ENCODE data around the gene EGFL6.
"Not testable (repeated sequence)": the region's sequence is repeated elsewhere in the genome, so short reads cannot be mapped to it uniquely, and the experiment has no call there.

The EGFL6 gene

GRCh38 chrX:13607331-13607995, 38.1 kb downstream of the EGFL6 start:
- Histone ChIP-seq H3K4me3 (no peak overlapping the region), H3K27ac (no peak overlapping the region)
- no peak for DNase-seq (ENCODE audit: low spot score)
- TF ChIP-seq CTCF (IDR thresholded peaks at IDR 0.05), result no peak

- H3K27ac ChIP-seq, result no peak overlapping the region
Observed at GRCh38 chrX:13607996-13608365, 38.6 kb downstream of the EGFL6 start.

GRCh38 chrX:13614154-13614553, 44.8 kb downstream of the EGFL6 start:
- Histone ChIP-seq H3K27ac (no peak overlapping the region), H3K4me3 (no peak overlapping the region)
- no peak for DNase-seq (ENCODE audit: low spot score)
- no peak for TF ChIP-seq CTCF (IDR thresholded peaks at IDR 0.05)

More at GRCh38 chrX:13607996-13608365, 38.6 kb downstream of the EGFL6 start:
- H3K4me3 ChIP-seq, result no peak overlapping the region
- no peak for TF ChIP-seq CTCF (IDR thresholded peaks at IDR 0.05)
- no peak for DNase-seq (ENCODE audit: low spot score)

- Histone ChIP-seq H3K27ac (no peak overlapping the region), H3K4me3 (no peak overlapping the region)
- DNase-seq (ENCODE audit: low spot score), result no peak
- no peak for TF ChIP-seq CTCF (IDR thresholded peaks at IDR 0.05)
Observed at GRCh38 chrX:13620207-13620606, 50.8 kb downstream of the EGFL6 start.

- no peak for TF ChIP-seq CTCF (IDR thresholded peaks at IDR 0.05)
- no peak overlapping the region for H3K4me3 ChIP-seq
- no peak overlapping the region for H3K27ac ChIP-seq
- no peak for DNase-seq (ENCODE audit: low spot score)
Observed at GRCh38 chrX:13622401-13622964, 53.1 kb downstream of the EGFL6 start.

- no peak for TF ChIP-seq CTCF (IDR thresholded peaks at IDR 0.05)
- Histone ChIP-seq H3K27ac (no peak overlapping the region), H3K4me3 (no peak overlapping the region)
- DNase-seq (ENCODE audit: low spot score), result no peak
Observed at GRCh38 chrX:13627306-13627705, 57.9 kb downstream of the EGFL6 start.

GRCh38 chrX:13637224-13637623, 67.8 kb downstream of the EGFL6 start:
- H3K27ac ChIP-seq; DNase-seq (ENCODE audit: low spot score): not testable (repeated sequence)

More at GRCh38 chrX:13637224-13637623, 67.8 kb downstream of the EGFL6 start:
- not testable (repeated sequence) for H3K4me3 ChIP-seq
